ENCODE measurements around the gene EPN1.

EPN1 gene

GRCh38 chr19:55674841-55675660 lies at the start of gene EPN1:
Gene EPN1 (plus strand): TSS chr19:55675226. CDS start chr19:55678628, 3,402 bp downstream.
- DNase-seq = peak; percentile 96

- no peak for DNase-seq
These were observed 48.7 kb upstream of the EPN1 start for GRCh38 chr19:55626350-55626749.

- peak; percentile 94 for DNase-seq
These were observed 42.6 kb upstream of the EPN1 start for GRCh38 chr19:55632463-55632834.

GRCh38 chr19:55633861-55634260 lies 41.2 kb upstream of the EPN1 start:
- DNase-seq = peak; percentile 37

DNA sequence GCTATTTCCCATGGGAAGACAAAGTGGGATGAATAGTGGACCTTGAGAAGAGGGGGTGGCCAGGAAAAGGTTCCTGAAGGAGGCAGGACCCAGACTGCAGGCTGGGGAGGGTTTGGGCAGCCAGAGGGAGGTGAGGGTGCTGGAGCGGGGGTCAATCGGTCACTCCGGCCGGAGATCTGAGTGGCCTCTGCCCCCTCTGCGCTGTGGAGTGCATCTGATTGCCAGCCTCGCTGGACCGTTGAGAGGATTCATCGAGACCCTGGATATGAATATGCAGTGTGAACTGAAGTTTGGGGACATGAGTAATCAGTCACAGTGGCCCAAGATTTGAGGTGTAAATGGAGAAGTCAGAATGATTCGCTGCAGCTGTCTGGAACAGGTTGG lies 39.7 kb upstream of the EPN1 start:
- DNase-seq = no peak

- no peak for DNase-seq
These were observed 39.1 kb upstream of the EPN1 start for GRCh38 chr19:55635856-55636440.

DNA sequence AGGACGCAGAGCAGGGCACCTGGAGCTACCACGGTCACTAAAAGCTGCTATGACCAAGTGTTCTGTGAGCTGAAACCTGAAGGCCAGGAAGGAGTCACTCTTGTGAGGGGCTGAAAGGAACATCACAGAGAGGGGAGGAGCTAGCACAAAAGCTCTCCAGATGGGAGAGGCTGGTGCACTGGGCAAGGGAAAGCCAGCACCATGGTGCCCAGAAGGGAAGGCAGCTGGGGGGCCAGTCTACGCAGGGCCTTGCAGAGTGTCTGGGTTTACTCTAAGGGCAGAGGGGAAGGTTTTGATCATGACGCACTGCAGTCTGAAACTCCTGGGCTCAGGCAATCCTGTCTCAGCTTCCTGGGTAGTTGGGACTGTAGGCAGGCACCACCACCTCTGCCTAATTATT lies 38.3 kb upstream of the EPN1 start:
- DNase-seq = no peak

- DNase-seq = no peak
These were observed 37.5 kb upstream of the EPN1 start for GRCh38 chr19:55637534-55637933.

GRCh38 chr19:55638864-55639359 lies 36.1 kb upstream of the EPN1 start:
- DNase-seq = peak; percentile 67

DNA sequence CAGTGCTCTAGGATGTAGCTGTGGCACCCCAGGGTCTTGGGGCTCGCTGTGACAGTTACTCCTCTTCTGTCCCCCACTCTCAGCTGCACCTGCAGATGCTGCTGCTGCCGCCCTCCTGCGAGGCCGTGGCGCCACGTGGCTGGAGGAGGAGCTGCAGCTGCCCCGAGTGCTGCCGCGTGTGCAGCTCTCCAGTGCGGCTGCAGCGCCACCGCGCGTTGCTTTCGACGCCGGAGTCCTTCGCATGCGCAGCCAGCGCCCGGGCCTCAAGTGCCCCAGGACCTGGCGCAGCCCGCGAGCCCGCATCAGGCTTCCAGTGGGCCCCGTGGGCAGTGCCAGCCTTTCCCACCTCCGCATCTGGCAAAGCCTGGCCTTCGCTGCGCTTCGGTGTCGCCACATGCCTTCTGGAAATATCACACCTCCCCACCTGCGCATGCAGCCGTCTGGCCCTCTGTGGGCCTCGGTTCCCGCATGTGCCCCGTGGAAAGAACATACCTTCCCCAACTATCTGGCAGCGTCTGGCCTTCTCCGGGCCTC lies 34.9 kb upstream of the EPN1 start:
- DNase-seq = peak; percentile 62

DNA sequence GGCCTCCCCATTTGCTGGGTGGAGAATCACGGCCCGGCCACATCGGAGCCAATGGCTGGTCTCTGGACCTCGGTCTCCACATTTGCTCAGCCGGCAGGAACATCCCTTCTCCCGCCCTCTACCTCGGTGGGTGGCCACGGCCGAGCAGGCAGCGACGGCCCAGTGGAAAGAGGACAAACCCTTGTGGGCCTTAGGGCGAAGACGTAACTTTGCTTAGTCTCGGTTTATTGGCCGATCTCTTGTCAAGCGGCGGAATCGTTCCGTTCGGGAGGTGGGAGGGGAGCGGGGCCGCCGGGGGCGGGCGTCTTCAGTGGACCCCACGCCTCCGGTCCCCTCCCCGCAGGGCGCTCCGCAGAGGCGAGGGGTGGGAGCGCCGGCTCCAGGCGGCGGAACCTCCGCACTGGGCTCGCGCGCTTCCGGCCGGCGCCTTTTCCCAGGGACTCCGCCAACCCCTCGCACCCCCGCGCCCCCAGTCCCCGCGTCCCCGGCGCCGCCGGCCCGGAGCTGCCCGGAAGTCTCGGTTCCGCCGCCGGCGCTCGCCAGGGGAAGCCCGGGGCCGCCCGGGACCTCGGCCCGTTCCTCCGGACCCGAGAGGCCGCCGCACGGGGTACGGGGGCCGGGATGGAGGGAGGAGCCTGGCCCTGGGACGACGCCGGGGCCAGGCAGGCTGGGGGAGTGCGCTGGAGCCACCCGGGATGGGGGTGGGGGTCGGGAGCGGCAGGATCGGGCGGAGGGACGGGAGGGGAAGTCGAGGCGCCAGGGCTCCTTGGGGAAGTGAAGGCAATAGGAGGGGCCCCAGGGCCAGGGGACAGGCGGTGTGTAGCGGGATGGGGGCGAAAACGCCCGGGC lies 34.2 kb upstream of the EPN1 start, which contains the start of gene ZNF580:
Gene ZNF580 (plus strand): TSS at position 426 of the 849 bp plus-strand sequence. CDS start 1,507 bp downstream, outside the sequence.
- peak; percentile 38 for DNase-seq

GRCh38 chr19:55641426-55642152 lies 33.4 kb upstream of the EPN1 start:
- DNase-seq = no peak

GRCh38 chr19:55642153-55643002 lies 32.6 kb upstream of the EPN1 start:
- DNase-seq = no peak

GRCh38 chr19:55643003-55643886 lies 31.8 kb upstream of the EPN1 start, which contains the start of gene ZNF581:
Gene ZNF581 (plus strand): TSS chr19:55643649. CDS start chr19:55644572, 923 bp downstream.
- peak; percentile 62 for DNase-seq

DNA sequence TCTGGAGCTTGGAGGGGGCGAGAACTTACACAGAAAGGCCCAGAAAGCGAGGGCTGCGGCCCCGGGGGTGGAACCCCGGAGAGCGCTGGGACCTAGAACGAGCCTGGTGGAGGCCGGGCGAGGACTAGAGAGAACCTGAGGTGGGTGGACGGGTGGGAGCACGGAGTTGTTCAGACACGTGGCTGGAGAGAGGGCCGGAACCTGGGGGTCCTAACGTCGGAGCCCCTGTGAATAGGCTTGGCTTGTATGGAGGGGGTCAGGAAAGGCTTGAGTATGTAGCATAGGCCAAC lies 31.2 kb upstream of the EPN1 start:
- no peak for DNase-seq

DNA sequence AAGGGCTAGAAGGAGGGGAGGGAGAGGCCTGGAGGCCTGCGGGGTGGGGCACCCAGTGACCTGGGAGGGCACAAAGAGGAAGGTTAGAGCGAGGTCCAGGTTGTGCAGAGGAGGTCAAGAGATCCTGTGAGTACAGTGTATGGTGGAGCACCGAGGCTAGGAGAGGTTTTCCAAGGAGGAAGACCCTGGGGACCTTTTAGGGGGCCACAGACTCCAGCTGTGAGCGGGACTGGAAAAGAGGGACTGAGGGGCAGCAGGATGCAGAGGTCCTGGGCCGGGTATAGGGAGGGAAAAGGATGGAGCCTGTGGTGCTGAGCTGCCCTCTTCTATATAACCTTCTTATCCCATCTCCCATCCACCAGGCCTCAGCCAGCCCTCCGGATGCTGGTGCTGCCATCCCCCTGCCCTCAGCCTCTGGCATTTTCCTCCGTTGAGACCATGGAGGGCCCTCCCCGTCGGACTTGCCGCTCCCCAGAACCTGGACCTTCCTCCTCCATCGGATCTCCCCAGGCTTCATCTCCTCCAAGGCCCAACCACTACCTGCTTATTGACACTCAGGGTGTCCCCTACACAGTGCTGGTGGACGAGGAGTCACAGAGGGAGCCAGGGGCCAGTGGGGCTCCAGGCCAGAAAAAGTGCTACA lies 30.7 kb upstream of the EPN1 start:
- DNase-seq = no peak

DNA sequence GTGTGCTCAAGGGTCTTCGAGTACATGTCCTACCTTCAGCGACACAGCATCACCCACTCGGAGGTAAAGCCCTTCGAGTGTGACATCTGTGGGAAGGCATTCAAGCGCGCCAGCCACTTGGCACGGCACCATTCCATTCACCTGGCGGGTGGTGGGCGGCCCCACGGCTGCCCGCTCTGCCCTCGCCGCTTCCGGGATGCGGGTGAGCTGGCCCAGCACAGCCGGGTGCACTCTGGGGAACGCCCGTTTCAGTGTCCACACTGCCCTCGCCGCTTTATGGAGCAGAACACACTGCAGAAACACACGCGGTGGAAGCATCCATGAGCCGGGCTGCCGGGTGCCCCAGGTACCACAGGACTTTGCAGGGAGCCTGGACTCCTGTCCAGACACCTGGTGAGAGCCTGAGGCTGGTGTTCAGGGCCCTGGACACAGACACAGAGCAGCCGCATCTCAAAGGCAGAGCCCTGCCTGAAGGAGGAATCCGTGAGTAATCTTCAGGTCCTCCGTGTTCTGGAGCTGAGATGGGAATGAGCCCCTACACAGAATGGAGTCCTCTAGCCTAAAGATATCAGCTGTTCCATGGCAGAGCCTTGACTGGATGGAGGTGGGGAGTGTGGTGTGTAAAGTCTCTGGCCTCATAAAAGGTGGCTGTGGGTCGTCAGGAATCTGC lies 30.0 kb upstream of the EPN1 start:
- DNase-seq = no peak

DNA sequence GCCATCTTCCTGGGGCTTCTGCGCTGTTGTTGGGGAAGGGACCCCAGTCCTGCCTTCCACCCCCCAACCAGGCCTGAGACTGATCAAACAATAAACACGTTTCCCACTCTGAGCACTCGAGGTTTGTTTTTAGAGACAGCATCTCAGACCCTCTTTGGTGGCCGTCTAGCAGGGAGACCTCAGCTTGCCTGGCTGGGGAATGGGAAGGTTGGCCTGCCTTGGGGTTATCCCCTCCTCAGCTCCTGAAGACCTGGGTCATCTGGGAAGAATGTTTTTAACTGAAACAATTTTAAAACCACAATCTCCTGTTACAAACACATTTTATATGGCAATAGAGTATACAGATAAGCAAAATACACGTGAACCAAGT lies 29.5 kb upstream of the EPN1 start:
- no peak for DNase-seq

Data from inflammatory macrophage treated with lipopolysaccharide for 4 hours (primary cell).